Hematopoietic multipotent progenitor cell treated with erythropoietin and hydrocortisone succinate and interleukin-3 and kit ligand, for 6 days (in vitro differentiated cells): ENCODE data around the gene PRRC2B.

Experiments used
- DNase-seq: peaks from one replicate; pipeline ENCODE4 v3.0.0-alpha.2; 2015

The PRRC2B gene

DNA sequence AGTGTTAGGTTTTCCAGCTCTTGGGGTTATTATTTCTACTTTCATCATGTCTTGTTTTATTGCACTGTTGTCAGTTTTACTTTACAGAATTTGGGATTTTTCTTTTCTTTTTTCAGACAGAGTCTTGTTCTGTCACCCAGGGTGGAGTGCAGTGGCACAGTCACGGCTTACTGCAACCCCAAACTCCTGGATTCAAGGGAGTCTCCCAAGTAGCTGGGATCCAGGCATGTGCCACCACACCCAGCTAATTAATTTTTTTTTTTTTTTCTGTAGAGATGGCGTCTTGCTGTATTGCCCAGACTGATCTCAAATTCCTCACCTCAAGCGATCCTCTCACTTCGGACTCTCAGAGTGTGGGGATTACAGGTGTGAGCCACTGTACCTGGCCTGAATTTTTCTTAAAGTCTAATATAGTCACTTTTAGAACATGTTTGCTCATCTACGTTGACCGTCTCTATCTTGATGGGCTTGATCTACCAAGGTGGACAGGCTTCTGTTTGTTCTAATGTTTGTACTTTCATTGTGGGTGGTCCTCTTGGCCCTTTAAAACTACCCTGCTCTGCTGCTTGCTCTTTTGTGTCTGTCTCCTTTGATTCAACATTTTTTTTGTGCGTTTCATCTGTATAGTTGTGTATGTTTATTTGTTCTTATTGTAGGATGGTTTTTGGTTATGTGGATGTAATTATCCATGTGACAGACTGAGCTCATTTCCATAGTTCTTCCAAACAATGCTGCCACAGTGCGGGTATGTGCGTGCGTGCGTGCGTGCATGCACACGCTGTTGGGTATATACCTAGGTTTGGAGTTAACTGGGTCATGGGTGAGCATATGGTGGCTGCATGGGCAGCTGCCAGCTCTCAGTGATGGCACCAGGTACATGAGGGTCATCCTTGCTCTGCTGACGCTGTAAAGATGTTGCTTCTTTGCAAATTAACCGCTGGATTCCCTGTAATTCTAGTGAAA lies 18.1 kb downstream of the PRRC2B start:
- DNase-seq: no peak

DNA sequence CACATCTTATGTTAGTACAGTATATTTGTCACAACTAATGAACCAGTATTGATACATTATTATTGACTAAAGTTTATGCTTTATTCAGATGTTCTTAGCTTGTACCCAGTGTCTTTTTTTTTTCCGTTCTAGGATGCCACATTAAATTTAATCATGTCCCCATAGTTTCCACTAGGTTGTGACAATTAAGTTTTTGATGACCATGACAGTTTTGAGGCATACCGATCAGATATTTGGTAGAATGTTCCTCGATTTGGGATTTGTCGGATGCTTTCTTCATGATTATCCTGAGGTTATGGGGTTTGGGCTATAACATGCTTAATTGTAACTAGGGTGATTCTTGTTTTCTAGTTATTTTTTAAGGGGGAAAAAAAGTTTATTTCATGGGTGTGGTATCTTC lies 22.6 kb downstream of the PRRC2B start:
- no peak for DNase-seq

DNA sequence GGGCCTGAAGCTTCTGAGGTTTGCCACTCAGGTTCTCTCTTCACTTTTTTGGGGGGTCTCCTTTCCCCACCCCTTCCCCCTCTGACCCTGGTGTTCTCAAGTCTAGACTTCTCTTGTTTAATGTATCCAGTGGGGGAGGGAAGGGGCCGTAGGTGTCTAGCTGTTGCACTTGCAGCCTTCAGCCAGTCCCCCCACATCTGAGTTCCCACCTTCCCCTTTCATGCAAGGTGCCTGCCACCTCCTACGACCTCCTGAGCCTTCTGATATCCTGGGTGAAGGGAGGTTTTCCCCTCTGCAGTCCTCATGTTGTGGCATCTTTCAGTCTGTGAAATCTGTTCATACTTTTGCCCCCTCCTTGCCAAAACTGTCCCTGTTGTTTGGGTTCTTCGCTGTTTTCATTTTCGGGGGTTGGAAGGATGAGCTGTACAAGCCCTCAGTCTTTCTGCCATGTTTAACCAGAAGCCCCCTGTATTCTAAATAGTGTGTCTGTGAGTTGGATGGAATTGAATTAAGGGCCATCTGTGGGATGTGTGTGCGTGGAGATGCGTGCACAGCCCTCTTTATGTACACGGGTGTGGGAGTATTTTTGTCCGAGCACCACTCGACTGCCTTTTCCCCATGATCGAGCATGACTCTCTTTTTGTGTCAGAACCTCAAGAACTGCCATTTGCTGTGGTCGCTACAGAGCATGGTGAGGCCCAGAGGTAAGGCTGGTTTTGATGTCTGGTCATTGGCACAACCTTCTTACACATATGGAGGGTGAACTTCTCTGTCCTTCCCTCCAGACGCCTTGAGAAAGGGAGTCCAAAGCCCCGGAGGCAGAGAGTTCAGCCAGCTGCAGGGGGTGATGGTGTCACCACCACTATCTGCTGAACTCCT lies 23.6 kb downstream of the PRRC2B start:
- no peak for DNase-seq

DNA sequence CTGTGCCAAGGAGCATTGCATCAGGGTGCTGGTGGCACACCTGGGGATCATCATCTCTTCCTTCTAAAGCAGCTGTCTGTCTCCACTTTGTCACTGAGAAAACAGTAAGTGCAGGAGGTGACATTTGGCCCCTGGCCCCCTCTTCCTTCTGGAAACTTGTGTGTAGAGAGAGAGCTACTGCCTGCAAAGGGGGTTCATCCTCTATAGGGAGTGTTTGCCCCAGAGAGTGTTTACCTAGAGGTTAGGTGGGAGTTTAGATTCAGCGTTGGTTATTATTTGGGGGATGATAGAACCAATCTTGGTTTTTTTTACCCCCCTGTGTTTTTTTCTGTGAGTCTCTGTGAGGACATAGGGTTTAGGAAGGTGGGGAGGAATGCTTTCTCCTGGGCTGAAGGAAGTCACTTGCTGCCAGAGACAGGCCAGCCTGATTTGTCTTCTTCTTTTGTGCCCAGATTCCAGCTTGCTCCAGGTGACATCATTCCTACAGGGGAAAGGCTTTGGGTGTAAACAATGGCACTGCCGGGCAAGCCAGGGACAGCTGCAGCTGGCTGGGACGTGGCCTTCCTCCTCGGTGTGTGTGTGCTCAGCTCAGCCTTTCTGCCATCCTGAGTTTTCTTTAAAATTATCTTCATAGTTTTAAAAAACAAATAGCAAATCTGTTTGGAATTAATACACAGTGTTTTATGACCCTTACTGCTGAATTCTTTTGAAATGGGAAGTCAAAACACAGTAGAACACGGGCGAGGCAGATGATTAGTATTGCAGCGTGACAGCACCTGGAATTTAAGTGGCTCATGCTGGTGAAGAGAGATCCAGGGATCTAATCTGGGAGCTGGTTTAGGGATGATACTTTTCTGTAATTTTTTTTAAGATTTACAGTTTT lies 24.5 kb downstream of the PRRC2B start:
- no peak for DNase-seq

DNA sequence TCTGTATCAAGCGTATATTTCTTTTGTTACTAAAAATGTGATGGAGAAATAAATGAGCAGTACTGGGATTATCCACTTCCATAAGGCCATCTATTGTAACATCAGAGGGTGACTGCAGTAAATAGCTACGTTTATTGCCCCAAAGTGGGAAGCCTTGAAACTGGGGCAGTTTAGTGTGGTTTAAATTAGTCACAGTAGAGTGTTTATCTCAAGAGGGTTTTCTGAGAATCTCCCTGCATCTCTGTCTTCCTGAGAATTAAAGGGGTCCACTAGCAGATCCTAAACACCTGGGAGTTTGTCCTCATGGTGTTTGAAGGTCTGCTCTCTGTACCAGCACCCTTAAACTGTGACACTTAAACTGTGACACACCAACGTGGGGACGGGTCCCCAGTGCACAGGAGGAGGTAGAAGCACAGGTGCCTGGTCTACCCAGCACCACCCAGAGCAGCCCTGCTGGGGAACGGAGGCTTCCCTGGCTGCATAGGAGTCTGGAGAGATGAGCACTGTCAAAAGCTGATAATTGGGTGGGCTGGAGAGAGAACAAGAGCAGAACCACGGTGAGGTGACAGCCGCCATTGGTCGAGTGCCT lies 25.2 kb downstream of the PRRC2B start:
- DNase-seq: no peak

DNA sequence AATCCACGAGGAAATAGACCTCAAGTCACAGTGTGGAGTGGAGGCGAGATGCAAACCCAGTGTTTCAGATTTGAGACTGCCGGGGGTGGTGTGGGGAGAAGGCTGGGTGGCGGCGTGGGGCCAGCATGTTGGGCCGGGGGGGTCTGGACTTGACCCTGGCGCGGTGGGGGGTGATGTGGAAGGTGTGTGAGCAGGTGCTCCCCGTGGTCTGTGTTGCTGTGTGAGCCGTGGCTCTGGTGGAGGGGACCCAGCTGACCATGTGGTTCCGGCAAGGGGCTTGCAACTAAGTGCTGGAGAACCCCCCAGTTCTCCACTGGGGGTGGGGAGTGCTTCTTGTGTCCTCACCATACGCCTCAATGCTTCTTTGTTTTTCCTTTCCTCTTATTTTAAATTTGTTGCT lies 25.8 kb downstream of the PRRC2B start:
- no peak for DNase-seq

DNA sequence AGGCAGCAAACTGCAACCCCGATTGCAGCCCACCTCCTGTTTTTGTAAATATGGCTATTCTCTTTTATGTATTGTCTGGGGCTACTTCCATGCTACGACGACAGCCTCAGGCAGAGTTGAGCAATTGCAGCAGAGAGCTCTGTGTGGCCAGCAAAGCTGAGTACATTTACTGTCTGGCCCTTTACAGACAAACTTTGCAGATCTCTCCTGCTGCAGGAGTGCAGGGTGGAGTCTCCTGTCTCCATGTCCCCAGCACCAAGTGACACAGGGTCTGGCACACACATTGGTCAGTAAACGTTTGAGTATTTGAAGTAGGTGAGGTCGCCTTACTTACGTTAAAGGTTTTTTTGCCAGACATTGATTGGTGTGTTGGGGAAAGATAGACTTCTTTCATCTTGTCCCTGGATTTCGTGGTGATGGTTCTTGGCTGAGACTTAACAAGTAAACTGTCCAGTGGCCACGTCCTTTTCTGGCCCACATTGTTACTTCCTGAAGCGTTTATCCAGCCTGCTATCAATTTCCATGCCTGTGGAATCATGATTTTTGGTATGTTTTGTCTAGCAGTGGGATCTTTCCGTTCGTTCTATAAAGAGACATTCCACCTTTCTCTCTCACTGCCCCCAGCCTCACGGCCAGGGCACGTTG lies 27.2 kb downstream of the PRRC2B start:
- no peak for DNase-seq

DNA sequence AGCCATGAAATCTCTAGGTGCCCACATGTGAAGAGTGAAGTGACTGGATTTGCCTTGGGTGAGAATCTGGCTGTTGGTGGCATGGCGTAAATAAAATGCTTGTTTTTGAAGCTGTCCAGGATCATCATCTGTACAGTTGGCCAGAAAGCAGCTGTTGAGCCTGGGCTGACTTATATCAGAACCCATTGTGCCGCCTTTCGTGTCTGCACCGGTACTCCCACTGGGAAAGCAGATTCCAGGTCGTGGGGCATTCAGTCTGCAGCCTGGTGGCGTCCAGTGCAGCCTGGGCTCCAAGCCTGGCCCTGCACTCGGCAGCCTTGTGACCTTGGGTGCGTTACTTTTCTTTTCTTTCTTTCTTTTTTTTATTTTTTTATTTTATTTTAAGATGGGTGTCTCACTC lies 27.8 kb downstream of the PRRC2B start:
- DNase-seq: no peak

DNA sequence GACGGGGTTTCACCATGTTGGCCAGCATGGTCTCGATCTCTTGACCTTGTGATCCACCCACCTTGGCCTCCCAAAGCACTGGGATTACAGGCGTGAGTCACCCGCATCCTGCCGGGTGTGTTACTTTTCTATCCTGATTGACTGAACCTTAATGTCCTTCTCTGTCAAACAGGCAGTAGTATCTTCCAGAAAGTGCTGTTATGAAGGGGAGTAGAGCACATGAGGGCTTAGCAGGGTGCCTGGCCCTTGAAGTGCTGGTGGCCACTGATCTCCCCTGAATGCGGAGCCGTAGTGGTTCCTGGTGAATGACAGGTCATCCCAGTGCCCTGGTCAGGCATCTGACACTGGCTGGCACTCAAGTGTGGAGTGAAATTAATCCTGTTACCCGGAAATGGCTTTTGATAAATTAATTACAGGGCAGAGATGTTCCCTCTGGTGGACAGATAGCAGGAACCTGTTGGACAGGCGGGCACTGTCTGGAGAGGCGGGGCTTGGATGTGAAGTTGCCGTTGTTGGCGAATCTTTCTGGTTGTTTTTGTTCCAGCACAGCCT lies 28.4 kb downstream of the PRRC2B start:
- DNase-seq: peak; percentile 48

DNA sequence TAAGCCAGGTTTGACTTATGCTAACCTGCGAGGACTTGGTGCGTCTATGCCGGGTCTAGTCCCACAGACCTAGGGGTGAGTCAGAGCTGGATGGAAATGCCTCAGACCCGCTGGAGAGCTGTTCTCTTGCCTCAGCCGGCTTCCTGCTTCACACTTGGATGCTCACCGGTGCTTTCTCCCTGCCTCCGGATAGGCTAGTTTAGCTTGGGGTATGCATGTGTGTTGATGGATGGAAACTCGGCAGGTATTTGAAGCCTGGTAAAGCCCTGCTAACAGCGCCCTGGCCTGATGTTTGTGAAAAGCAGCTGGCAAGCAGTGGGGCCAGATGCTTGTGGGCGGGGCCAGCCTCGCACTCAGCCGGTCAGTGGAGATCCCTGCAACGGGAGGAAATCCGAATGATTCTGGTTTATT lies 29.3 kb downstream of the PRRC2B start:
- DNase-seq: no peak

DNA sequence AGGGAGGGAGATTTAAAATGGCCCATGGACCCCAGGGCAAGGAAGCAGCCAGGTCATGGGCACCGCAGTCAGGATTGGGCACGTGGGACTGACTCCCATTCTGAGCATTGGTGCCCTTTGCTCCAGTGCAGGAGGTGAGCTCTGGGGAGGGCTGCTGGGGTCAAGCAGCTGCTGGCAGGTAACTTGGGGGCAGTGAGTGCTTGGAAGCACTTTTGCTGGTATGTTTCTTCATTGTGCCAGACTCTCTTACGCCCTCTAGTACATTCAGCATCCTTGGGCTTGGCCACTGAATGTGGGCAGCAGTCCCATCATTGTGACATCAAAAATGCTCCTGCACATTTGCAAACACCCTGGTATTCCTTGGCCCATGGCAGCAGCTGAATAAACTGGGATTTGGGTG lies 32.7 kb downstream of the PRRC2B start:
- DNase-seq: no peak

DNA sequence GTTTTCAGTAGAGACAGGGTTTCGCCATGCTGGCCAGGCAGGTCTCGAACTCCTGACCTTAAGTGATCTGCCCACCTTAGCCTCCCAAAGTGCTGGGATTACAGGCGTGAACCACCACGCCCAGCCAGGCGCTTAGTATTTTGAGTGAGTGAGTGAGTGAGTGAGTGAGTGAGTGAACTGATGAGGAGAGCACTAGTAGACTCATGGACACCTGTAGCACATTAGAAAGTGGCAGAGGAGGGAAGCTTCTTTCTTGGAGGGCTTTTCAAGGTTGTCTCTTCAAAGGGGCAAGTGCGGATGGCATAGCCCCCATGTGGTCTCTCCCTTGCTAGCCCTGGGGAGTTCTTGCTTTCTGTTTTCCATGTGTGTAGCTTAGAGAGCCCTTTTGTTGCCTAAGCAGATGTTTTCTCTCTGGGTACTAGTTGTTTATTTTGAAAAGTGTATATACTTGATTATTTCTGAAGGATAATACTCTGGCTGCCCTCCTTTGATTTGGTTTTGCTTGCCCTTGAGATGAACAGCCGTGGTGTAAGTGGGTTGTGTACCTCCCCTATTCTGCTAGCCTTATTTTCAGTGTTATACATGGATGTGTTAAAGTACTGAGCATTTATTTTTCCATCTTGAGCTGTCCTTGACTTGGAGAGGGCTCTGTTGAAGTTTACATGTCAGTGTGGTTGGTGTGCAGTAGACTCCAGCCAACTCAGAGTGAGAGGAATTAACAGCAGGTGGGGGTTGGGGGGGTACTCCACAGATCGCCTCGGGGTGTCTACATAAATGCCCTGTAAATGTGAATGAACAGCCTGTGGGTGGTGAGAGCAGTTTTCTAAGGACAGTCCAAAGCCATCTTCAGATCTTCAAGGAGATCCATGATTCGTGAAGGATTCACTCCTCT lies 35.5 kb downstream of the PRRC2B start:
- DNase-seq: no peak

DNA sequence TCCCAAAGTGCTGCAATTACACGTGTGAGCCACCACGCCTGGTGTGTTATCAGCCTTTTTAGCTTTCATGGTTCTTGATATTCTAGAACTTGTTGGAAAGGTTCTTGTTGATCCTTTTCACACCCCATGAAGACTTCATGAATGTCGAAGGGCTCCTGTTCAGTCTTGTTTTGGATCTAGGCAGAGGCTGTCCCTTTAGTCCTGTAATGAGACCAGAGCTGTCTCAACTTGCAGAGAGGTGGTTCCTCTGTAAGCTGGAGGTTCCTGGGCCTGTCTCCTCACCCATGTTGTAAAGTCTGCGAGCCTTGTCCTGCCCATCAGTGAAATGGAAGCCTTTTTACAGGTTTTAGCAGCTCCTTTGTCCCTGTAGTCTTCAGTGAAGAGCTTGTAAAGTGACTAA lies 38.2 kb downstream of the PRRC2B start:
- DNase-seq: no peak

DNA sequence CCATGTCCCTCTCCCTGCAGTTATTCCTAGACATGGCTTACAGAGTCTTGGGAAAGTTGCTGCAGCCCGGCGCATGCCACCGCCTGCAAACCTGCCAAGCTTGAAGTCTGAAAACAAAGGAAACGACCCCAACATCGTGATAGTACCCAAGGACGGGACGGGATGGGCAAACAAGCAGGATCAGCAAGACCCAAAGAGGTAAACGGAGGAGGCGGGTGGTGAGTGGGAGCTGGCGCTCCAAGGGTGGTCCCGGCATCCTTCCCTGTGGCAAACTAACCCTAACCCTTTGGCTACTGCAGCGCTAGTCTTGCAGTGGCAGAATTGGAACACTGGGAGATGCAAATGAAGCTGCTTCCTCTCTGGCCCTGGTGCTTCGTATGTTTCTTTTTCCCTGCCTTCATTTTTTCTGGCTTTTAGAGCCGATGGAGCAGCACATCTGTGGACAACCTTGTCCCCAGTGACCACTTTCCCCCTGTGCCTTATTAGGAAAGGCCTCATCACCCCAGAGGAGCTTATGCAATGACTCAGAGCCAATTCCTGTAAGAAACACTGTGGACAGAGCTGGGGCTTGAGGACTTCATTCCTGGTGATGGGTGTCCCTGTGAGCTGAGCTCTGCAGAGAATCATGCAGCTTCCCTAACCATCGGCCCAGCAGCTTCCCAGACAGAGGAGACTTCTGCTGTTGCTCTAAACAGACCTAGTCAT lies 38.9 kb downstream of the PRRC2B start:
- DNase-seq: no peak

DNA sequence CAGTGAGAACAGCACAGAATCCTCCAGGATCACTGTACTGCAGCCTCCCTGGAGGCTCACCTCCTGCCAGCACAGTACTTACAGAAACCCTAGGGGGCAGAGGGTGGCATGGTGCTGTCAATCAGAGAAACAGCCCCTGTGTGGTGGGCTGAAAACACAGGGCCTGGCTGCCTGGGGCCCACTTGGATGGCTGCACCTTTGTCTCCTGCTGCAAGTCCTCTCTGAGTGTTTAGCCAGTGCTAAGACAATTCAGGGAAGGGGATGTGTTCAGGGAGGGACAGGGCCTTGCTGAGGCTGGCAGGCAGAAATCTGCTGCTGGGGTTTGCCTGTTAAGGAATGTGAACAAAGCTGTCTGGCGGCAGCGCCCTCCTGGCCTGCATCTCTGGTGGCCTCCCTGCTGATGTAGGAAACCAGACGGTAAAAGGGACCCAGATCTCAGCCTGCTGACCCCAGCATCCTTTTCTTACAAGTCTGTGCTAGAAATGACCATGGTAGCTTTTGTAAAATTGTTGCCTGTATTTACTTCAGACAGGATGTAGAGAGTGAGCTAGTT lies 39.5 kb downstream of the PRRC2B start:
- DNase-seq: no peak

DNA sequence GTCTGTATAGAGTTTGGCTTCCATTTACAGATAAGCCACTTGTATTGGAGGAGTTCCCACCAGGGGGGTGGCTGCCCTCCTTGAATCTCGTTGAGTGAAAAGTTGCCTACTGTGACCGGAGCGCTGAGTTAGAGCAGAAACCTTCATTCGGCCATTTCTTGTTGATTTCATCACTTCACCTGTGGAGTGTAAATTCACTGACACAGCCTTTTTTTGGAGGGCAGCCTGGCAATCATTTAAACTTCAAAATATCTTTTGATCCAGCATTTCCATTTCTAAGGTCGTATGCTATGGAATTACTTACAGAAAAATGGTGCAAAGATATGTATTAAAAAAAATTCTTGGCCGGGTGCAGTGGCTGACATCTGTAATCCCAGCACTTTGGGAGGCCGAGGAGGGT lies 40.8 kb downstream of the PRRC2B start:
- DNase-seq: no peak

DNA sequence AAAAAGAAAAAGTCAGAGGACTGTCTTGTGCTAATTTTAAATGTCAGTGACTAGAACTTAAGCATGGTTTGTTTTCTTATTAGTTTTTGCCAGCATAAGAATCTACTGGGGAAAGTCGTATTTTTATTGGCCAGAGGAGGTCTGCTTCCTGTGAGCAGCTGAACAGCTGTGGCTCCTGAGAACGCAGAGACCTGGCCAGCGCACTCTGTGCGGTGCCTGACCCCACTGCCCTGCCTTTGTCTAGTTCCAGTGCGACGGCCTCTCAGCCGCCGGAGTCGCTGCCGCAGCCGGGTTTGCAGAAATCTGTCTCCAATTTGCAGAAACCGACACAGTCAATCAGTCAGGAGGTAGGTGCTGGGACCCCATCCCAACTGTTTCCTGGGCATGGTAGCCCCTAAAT lies 42.5 kb downstream of the PRRC2B start:
- no peak for DNase-seq

DNA sequence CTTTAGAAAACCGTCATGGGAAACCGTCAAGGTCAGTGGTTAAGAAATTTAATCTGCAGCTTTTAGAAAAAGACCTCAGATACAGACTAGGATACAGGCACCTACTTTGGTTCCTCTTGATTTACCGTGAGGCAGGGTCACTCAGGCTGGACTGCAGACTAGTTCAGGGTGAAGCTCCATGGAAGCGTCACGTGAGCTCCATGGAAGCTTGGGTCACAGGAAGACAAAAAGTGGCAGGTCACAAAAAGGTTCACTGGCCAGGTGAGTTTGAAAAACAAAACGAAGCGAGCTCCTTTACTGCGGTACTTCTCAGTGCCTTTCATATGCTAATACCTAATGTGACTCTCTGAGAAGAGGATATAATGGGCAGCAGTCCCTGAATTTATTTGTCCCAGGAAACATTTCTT lies 43.0 kb downstream of the PRRC2B start:
- DNase-seq: no peak

DNA sequence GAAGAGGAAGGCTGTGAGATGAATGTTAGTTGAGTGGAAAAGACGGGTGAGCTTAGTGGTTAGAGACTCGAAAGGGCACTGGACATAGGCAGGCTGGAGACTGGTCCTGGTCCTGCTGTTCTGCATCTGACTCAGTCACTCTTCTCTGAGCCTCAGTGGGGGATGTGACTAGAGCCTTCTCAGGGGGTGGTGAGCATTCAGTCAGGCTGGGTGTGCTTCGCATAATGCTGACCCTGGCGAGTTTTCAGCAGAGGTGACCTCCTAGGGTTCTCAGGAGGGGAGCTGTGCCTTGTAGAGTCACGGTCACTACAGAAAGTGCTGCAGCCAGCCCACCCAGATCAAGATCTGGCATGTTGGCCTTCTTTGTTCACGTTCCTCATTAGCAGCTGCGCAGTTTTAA lies 44.3 kb downstream of the PRRC2B start:
- DNase-seq: no peak

DNA sequence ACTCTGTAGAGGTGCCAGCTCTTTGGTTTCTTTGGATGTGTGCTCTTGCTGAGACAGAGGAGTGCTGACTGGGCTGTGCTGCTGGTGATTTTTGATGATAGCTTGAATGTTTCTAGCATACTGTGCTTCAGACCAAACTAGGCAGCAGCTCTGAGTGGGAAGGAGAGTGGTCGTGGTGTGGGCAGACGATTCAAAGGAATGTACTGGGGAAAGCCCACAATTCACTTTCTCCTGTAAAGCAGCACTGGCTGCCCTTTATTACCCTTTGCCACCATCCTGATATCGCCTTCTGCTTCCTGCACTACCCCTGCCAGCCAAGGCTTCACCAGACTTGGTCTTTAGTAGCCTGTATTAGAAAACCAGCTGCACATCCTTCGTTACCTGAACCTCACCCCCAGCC lies 45.3 kb downstream of the PRRC2B start:
- no peak for DNase-seq
